NCI-H2196 treated with DMSO at 0.1 percent for 48 hours (cell line): Measurements from ENCODE around the gene CBR3.
A peak's percentile ranks its signal among the peaks of the same experiment; 100 is the strongest.

Experiments
- DNase-seq: peaks from one replicate; lab custom pipeline; 2025; ENCODE audit not compliant: unreplicated experiment; lab: John Stamatoyannopoulos, UW

The CBR3 gene

GRCh38 chr21:36155603-36156338, 20.9 kb downstream of the CBR3 start:
- peak; percentile 38 for DNase-seq

- DNase-seq: peak; percentile 97
Measured at GRCh38 chr21:36156339-36156814, 21.5 kb downstream of the CBR3 start.

DNA sequence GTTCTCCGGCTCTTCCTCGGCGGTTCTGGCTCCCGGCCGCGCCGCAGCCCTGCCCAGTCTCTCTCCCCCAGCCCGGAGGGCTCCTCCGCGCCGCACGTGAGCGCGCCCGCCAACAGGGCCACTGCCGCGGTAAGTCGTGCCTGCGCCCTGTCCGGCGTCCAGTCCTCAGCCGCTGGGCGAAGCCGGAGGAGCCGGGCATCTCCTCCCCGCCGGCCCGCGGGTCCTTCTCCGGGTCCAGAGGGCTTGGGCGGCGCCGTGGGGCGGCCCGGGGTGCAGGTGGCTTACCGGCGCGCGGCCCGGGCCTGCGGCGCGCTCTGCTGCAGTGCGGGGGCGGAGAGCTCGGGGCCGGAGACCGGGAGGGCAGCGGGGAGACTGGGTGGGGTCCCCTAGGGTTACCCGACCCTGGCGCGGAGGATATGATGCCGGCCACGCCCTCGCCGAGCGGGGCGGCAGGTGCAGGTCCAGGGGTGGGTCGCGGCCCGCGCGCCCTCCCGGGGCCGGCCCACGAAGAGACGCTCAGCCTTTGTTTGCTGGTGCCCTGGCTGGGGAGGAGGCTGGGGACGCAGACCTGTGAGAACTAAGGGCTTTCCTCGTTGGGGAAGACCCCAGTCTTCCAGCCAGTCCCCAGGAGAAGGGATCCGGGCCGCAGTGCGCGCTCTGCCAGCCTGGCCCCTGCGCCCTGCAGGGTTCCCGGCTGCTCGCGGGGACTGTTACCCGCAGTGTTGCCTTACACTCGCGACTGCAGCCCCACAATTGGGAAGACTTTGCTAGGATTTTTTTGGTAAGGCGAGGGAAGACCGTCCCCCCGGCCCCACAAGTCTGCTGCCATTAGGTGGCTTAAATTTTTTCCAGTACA, 22.2 kb downstream of the CBR3 start, which contains the start of gene DOP1B:
TSS of gene DOP1B (plus strand) at position 10 of the 856 bp plus-strand sequence. CDS start 7,910 bp downstream, outside the sequence.
- DNase-seq: no peak

GRCh38 chr21:36159356-36159921, 24.6 kb downstream of the CBR3 start:
- no peak for DNase-seq

GRCh38 chr21:36160850-36161178, 25.9 kb downstream of the CBR3 start:
- no peak for DNase-seq

- no peak for DNase-seq
Measured at GRCh38 chr21:36162631-36163030, 27.8 kb downstream of the CBR3 start.

DNA sequence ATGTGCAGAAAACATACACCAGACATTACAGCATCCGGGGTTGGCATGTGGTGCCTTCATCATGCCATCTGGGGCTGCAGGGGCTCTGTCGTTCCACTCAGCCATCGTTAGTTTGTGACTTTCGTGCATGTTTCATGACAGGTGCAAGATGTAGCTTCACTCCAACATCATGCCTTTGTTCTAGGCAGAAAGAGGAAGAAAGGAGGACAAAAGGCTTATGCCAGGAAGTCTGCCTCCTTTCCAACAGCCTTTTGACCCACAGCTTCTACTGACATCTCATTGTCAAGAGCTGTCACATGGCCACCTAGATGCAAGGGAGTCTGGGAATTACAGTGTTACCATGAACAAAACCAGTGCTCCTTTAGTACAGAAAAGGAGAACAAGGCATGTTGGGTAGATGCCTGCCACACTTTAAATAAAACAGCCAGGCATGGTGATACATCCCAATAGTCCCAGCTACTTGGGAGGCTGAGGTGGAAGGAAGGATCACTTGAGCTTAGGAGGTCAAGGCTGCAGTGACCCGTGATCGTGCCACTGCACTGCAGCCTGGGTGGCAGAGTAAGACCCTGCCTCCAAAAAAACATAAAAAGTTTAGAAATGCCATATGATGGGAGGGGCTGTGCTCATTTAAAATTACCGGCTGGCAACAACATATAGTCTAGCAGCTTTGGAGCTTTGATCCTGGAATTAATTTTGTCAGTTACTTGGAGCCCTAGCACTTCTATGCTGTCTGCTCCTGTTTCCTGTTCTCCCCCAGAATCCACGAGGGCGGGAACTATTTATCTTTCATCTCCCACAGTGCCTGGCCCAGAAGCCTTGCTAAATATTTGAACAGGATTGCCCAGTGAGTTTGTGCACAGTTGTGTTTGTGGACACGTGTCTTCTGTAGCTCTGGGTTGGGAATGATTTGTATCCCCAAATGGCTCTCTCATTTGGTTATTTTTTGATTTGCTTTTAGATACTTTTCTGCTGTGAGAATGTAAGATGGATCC, 29.2 kb downstream of the CBR3 start:
- no peak for DNase-seq

GRCh38 chr21:36165356-36165755, 30.5 kb downstream of the CBR3 start:
- DNase-seq: no peak

GRCh38 chr21:36166705-36167104, 31.8 kb downstream of the CBR3 start:
- DNase-seq: no peak

- DNase-seq: no peak
Measured at GRCh38 chr21:36167541-36167940, 32.7 kb downstream of the CBR3 start.

- DNase-seq: no peak
Measured at GRCh38 chr21:36169470-36170128, 34.7 kb downstream of the CBR3 start.

GRCh38 chr21:36170823-36171222, 35.9 kb downstream of the CBR3 start:
- no peak for DNase-seq

DNA sequence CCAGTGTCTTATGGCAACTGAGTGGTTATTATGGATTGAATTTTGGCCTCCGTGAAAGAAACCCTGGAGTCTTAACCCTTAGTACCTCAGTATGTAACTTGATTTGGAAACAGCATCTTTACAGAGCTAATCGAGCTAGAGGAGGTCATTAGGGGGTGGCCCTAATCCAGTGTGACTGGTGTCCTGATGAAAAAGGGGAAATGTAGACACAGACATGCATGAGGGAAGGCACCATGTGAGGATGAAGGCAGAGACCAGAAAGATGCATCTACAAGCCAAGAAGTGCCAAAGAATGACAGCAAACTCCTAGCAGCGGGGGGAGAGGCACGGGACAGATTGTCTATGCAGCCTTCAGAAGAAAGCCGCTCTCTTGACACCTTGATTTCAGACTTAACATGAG, 36.5 kb downstream of the CBR3 start:
- DNase-seq: no peak

DNA sequence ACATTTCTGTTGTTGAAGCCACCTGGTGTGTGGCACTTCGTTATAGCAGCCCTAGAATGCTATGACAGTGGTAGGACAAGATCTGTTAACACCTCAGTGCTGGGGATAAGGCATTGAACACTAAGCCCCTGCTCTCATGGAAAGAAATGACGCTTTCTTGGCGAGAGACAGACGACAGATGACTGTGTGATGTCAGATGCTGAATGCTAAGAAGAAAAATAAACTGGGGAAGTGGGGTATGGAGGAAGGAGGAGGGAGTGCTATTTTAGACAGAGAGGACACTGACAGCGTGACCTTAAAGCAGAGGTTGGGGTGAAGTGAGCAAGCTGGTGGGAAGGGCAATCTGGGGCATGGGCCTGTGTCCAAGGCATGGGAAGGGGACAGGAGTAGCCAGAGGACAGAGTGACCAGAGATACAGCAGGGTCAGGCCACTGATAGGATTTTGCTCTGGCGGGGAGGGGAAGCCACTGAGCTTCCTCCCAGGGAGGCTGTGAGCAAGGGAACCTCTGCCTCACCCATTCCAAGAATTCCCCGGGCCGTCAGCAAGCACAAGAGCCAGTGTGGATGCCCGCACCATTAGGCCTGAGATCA, 37.0 kb downstream of the CBR3 start:
- DNase-seq: no peak

DNA sequence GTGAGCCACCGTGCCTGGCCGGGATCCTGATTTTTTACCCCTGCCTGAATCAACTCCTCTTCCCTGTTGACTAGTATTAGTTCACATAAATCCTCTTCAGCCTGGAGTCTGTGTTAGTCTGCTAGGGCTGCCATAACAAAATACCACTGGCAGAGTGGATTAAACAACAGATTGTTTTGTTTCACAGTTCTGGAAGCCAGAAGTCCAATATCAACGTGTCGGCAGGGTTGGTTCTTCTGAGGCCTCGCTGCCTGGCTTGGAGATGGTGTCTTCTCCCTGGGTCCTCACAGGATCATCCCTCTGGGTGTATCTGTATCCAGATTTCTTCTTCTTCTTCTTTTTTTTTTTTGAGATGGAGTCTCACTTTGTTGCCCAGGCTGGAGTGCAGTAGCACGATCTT, 39.9 kb downstream of the CBR3 start:
- DNase-seq: no peak

DNA sequence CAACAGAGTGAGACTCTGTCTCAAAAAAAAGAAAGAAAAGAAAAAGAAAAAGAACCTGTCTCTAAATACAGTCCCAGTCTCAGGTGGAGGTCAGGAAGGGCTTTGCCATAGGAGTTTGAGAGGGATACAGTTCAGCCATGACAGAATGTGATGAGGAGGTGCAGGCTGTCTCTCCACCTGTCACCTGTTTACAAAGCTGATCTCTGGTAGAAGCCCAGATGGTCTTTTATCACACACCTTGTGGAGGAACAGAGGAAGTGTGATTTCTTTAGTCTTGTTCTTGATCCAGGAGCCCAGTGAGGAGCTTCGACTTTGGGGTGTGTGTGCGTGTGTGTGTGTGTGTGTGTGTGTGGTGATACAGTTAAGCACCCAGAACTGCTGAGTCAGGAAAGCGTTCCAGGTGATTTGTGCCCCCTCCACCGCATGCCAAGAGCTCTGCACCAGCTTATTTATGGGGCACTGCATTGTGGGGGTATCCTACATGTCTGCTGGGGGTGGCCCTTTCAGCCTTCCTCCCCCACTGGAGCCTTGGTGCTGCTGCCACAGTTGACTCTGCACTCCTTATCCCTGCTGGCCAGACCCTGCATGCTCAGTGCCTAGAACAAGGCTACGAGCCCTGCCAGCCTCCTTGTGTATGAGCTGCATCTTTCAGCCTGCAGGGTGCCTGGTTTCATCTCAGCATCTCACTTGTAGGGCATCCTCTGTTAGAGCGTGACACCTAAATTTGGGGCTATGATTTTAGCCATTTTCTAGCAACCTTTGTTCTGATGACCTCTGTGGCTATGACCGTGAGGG, 41.1 kb downstream of the CBR3 start:
- no peak for DNase-seq

DNA sequence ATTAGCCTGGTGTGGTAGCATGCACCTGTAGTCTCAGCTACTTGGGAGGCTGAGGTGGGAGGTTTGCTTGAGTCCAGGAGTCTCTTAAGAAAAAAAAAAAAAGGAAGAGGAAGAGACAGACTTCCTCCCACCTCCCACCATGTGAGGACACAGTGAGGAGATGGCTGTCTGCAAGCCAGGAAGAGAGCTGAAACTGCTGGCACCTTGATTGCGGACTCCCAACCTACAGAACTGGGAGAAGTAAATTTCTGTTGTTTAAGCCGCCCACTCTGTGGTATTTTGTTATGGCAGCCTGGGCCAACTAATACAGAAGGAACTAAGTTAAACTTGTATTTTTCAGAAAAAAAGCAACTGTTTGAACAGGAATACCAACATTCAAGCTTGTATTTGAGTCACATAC, 43.5 kb downstream of the CBR3 start:
- DNase-seq: no peak

GRCh38 chr21:36179145-36179544, 44.3 kb downstream of the CBR3 start:
- no peak for DNase-seq

DNA sequence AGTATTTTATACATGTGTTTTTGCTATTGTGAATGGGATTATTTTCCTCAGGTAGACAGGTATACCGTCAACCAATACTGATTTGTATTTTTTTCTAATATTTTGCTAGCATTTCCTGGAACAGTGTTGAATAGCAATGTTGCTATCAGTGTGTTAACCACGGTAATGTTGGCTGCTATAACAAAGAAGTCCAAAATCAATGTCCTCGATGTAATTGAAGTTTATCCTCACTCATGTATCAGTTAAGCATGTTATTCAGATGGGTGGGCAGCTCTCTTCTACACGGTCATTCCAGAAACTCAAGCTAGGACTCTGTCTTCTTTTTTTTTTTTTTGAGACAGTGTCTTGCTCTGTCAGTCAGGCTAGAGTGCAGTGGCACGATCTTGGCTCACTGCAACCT, 46.1 kb downstream of the CBR3 start:
- no peak for DNase-seq
